Fibroblast of skin of left biceps (primary cell): ENCODE measurements around the gene PRDM16.

Experiments used
- DNase-seq, 2 experiments: peaks; one replicate each; pipeline ENCODE4 v3.0.0-alpha.2; 2013; ENCODE audit warnings: low read depth in 2 of 2

The PRDM16 gene

DNA sequence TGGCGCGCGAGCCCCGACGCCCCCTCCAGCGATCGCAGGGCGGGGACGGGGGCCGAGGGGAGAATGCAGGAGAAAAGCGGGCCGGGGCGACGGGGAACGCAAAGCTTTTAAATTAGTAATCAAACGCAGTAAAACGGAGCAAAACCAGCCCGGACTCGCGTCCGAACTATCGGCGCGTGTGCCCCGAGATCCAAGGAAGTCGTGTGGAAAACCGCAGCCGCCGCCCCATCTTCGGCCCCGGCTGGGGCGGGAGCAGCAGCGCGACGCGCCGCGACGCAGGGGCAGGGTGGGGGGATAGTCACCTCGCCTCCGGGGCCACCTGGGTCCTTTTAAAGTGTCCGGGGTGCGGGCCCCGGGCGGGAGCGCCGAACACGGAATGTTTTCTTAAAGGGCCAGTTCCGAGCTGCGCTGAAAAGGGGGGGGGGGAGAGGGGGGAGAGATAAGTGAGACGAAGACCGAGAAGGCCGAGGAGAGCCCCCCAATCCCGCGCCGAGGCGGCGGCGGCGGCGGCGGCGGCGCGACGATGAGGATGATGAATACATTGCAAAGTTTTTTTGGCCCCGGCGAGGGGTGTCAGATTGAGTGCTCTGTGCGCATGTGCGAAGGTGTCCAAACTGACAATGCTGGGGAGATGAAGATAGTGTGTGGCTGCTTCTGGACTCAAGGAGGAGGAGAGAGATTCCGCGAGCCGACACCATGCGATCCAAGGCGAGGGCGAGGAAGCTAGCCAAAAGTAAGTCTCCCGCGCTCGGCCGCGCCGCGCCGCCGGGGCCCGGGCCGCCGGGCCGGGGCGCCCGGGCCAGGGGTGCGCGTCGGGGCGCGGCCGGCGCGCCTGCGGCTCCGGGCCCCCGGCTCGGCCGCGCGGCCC is at the start of gene PRDM16:
PRDM16 (plus strand) TSS at position 640 of the 868 bp plus-strand sequence; CDS start at position 697, 57 bp downstream.
- peak; percentile 27 to 33 for DNase-seq

DNA sequence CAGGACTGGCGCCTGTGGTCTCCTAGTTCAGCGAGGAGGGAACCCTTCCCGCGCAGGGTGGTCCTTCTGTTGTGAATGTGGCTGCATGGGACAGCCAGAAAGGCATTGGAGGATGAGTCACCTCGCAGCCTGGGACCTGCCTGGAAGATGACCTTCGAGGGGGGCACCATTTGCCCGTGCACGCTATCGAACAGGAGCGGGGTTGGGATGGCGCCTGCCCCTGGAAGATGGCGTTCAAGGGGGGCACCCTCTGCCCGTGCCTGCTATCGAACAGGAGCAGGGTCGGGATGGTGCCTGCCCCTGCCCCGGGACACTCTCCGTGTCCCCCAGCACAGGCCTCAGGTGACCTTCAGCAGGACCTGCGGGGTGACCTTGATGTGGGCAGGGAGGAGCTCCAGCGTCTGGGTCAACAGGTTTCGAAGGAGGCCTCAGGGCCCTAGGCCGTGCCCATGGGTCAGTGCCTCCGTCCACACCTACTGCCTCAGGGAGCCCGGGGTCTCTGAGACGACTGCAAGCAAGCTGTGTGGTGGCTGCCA is 49.4 kb upstream of the PRDM16 start:
- no peak for DNase-seq

DNA sequence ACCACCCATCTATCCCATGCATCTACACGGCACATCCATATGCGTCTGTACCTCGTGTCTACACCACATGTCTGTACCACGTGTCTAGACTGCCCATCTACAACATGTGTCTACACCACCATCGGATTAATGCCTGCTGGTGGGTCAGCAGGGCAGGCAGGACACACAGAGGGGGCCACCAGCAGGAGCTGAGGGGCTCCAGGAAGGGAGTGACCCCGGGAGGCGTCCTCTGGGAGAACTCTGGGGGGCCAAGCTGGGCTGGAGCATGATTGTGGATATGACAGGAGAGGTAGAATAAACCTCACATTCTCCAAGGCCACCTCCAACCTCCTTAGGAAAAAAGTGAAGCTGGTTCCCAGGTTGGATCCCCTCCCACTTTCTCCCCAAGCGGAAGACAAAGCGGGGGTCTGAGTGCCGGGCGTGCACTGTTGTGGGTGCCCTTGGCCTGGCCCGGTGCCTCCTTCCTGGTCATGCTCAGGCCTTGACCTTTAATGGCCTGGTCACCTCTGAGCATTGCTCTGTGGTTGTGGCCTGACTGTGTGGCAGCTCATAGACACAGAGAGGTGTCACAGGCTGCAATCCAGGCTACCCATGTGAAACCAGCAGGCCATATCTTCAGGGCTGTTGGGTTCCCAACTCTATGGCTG is 48.6 kb upstream of the PRDM16 start:
- DNase-seq: no peak

DNA sequence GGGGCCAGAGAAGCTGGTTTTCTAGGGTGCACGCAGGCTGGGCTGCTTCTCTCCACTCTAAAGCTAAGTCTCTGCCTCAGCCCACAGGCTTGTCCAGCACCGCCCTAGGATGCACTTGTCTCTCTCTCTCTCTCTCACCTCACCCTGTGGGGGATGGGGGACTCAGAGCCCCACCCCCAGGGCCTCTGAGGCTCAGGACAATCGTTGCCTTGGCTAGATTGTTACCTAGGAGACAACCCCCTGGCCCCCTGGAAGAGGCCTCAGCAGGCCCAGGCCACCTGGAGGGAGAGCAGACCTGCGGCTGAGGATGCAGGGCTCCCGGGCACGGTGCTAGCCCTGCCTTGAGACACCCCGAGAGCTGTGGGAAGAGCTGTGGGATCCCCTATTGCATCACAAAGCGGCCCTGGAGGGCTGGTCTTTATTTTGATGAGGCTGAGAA is 47.8 kb upstream of the PRDM16 start, which contains the start of gene ACTRT2:
ACTRT2 (plus strand) TSS at position 235 of the 439 bp plus-strand sequence. CDS start 220 bp downstream, outside the sequence.
- no peak for DNase-seq

DNA sequence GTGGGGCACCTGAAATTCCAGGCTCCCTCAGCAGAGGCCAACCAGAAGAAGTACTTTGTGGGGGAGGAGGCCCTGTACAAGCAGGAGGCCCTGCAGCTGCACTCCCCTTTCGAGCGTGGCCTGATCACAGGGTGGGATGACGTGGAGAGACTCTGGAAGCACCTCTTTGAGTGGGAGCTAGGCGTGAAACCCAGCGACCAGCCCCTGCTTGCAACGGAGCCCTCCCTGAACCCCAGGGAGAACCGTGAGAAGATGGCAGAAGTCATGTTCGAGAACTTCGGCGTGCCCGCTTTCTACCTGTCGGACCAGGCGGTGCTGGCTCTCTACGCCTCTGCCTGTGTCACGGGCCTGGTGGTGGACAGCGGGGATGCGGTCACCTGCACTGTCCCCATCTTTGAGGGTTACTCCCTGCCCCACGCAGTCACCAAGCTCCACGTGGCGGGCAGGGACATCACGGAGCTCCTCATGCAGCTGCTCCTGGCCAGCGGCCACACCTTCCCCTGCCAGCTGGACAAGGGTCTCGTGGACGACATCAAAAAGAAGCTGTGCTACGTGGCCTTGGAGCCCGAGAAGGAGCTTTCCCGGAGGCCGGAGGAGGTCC is 47.1 kb upstream of the PRDM16 start:
- DNase-seq: no peak

DNA sequence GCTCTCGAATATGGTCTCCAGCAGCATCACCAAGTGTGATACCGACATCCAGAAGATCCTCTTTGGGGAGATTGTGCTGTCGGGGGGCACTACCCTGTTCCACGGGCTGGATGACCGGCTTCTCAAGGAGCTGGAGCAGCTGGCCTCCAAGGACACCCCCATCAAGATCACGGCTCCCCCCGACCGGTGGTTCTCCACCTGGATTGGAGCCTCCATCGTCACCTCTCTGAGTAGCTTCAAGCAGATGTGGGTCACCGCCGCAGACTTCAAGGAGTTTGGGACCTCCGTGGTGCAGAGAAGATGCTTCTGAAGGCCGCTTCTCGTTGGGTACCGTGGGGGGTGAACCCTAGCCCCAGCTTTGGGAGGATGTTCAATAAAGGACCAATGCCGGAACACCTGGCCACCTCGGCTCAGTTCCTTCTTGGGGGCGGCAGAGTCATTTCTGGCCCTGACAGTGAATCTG is 46.5 kb upstream of the PRDM16 start:
- DNase-seq: no peak

DNA sequence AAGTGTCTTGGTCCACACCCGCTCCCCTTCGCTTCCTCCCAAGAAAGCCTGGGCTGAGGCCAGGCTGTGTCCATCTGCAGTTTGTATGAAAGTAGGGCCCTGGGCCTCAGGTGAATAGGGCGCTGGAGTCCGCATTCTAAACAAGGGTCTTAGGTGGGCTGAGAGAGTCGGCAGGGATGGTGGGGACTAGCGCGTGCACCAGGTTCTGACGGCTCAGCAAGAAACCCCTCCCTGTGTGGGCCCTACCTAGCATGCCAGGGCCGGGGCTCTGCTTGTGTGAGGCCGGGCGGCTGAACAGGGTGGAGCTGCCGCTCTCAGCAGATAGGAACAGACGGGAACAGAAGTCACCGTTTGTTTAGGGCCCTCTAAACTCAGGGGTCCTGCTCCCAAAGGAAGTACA is 46.0 kb upstream of the PRDM16 start:
- no peak for DNase-seq

DNA sequence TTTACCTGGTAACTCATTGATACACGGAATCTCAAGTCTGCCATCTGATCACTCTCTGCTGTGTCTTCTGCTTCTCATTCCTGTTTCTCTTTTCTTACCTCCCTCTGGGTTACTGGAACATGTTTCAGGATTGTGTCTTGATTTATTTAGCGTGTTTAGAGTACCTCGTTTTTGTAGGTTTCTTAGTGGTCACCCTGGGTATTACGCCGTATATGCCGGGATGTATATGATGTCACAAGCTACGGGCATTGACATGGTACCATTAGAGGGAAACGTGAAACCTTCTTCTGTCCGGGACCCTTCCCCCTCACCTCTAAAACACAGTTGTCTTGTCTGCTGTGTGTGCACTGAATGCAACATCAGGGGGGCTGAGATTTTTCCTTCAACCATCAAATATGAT is 45.0 kb upstream of the PRDM16 start:
- no peak for DNase-seq

DNA sequence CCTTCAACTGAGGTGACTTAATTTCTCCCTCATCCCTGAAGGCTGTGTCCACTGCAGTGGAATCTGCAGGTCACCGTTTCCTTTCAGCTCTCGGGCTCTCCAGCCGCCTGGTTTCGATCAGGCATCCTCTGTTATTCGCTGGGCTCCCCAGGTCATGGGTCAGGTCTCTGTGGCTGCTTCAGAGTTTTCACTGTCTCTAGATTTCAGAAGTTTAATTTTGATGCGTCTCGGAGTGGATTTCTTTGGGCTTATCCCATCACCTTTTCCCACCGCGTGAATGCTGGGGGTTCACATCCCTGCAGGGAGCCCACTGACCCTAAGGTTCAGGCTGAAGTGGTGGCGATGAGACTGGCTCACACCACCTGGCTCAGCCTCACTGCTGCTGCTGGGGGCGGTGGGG is 44.4 kb upstream of the PRDM16 start:
- no peak for DNase-seq

DNA sequence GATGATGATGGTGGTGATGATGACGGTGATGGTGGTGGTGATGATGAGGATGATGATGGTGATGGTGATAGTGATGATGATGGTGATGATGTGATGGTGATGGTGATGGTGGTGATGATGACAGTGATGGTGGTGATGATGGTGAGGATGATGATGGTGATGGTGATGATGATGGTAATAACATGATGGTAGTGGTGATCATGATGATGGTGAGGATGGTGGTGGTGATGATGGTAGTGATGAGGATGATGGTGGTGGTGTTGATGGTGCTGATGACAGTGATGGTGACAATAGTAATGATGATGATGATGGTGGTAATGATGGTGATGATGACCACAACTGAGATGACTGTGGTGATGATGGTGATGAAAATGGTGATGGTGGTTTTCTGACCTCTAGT is 42.9 kb upstream of the PRDM16 start:
- DNase-seq: no peak

DNA sequence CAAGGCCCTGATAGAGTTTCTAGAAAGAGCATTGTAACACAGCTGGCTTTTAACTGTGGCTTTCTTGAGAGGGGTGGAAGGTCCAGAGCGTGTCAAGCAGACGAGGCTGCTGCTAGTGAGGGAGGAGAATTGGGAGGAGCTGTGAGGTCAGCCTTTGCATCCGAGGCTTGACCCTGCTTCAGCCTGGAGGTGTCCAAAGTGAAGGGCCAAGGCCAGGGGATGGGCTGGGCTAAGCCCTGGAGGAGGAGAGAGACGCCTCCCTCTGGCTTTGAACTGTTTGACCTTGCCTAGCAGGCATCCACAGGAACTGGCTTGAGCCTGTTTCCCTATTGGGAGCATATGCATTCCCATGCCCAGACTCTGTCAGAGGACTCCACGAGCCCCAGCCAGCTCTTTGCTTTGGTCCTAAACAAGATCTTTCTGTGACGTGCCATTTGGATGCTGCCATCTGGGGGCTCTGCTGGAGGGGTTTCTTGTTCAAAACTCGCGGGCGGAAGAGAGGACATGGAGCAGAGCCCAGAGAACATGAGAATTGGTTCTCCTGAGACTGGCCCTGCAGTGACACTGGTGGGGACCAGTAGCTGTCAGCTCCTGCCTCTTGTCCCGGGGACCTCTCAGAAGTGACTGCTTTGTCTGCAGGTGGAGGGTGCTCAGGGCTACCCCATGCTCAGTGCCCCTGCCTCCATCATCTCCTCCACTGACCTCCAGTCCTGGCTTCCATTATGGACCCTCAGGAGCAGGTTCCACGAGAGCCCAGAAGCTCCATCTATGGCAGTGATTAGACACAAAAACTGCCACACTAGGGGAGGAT is 42.2 kb upstream of the PRDM16 start:
- no peak for DNase-seq

DNA sequence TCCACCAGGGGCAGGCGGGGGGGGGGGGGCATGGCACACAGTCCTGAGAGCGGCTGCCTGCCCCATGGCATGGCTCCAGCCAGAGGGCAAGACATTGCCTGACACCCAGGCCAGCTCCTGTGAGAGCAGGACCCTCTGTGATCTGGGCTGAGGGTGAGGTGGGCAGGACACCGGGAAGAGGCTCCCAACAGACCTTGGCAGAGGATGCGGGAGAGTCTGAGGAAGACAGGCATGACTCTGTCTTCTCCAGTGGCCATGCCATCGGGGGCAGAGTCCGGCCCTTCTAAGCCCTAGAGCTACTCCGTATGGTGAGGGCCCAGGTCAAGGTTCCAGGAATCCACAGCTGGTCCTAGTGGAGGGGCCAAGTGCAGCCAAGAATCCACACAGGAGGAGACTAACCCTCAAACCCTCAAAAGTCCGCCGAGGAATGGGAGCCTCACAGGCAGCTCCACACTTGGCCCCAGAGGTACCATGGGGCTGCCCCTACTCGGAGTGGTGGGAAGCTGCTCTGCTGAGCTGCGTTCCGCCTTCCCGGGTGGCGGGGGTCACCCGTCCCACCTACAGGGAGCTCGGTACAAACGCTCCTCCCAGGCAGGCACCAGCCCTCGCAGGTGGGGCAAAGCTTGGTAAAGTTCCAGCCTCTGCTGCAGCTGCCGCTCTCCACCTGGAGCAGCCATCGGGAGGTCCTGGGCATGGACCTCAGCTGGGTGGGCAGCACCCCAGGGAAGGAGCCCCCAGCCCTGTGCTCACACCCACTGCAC is 41.2 kb upstream of the PRDM16 start:
- no peak for DNase-seq

DNA sequence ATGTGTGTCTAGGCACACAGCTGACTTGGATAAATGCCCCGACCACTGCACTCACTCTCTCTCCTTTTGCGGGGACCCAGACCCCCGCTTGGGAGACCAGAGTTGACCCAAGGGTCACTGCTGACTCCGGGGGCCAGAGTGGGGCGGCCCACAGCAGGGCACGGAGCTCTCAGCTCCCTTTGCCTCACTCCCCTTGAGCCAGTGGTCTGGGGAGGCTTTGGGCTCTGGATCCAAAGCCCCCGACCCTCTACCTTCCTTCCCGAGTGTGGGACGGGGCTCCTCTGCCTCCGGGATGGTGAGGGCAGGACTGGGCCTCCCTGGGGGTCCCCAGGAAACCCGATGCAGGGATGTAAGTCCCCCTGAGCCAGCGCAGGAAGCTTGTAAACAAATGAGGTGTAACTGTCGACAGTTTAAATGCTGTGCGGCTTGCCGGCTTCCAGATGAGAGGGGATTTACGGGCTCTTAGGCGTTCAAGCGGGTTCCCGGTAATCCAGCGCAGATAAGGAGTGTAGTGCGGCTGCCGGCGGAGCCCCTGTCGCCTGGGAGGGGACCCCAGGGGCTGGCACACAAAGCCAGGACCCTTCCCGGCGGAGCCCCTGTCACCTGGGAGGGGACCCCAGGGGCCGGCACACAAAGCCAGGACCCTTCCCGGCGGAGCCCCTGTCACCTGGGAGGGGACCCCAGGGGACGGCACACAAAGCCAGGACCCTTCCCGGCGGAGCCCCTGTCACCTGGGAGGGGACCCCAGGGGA is 40.3 kb upstream of the PRDM16 start:
- DNase-seq: no peak

DNA sequence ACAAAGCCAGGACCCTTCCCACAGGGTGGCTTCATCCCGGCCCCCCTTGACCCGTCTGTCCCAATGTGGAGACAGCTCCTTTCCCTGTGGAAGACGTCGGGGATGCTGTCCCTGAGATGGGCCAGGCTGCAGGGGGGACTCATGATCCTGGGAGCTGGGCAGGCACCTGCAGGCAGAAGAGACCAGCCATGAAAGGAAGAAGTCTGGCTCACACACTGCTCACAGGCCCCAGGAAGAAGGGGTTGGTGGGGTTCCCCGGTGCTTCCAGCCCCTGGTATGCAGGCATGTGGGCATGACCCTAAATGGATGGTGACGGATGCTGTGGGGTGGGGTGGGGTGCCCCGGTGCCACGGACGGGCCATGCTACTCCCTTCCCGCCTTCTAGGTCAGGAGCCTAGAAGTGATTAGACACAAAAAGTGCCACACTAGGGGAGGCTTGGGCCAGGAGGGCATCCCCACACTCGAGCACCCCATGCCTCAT is 39.5 kb upstream of the PRDM16 start:
- DNase-seq: no peak

DNA sequence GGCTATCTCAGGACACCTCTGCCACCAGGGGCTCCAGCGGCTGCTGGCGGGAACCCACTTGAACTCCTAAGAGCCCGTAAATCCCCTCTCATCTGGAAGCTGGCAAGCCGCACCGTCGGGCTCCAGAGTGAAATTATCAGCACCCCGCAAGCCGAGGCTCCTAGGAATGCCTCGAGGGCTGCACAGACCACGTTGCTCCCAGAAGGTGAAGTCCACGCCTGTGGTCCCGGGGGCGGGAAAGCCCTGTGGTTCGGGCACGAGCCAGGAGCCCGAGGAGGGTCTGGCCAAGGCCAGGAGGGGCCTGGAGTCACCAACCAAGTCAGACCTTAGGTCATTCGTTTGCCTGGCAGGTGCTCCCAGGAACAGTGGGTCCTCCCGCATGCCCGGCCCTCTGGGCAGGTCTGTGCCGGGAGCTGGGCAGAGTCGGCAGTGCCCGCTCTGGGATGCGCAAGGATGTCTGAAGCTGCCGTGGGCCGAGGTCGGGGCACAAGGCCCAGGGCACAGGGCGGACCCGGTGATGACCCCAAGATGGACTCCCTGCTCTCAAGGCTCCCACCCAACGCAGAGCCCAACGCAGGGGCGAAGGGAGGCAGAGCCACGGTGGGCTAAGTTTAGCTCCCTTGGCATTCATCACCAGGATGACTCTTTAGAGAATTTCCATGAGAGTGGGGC is 38.9 kb upstream of the PRDM16 start:
- DNase-seq: no peak

DNA sequence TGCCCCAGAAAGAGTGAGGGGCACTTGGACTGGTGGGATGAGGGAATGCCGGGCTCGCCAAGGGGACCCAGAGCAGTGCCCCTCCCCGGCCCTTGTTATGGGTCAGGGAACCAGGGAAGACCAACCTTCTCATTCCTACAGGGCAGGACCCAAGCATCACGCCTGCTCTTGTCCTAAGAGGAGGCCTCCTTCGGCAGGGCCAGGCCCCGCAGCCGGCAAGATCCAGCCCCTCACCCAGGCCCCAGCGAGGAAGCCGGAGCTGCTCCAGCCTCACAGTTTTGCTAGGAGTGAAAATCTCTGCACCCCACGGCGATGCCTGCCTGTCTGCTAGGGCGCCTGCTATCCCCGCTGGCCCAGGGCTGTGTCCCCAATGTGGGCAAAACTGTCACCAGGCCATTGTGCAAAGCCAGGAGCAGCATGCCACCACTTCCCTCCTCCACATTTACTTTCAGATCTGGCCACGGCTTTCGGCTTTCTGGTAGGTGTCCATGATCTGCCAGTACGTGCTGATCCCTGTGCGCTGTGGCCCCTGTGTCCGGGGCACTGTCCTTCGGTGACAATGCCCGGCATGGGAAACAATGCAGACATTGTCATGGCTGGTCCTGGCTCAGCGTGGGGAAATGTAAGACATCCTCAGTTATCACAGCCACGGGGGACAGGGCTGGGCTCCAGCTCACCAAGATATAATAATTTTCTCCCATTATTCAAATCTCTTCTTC is 38.2 kb upstream of the PRDM16 start:
- no peak for DNase-seq

DNA sequence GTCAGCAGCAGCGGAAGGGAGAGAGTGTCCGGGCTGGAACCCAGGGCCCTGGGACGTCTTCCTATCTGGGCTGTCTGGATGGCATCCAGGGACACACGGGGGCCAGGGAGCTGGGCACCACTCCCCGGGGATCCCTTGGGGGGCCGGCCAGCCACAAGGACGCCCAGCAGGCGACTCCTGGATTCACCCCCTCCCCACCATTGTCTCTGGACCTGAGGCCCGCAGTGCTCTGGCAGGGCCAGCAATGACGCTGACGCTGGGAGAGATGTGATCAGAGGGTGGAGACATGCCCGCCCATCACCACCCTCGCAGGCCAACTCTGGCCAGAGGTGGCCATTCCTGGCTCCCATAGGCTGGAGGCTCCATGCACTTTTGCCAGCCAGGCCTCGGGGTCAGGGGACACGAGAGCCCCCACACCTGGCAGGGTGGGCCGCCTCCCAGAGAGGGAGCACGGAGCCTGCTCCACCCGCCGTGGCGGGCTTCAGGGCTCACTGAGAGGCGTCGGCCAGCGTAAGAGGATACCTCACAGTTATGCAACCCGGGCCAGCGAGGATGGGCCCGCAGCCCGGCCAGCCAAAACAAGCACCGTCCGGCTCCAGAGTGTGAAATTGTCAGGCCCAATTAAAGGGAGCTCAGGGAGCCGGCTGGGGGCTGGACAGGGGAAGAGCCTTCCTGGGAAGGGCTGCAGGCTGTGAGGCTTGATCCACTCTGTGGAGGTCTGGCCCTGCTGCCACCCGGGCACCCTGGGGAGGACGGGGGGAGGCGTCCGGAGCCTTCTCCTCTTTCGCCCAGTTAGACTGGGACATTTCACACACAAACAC is 37.4 kb upstream of the PRDM16 start:
- no peak for DNase-seq
